Liver (tissue), 2 donors: ENCODE data around the gene TAF4.
"Not testable (repeated sequence)": the region's sequence is repeated elsewhere in the genome, so short reads cannot be mapped to it uniquely, and the experiment has no call there.

ENCODE experiments used
- NR2F2 ChIP-seq: IDR thresholded peaks from 2 replicates; pipeline ENCODE4 v1.6.1; 2016; ENCODE audit warnings: antibody characterized with exemption
- RAD21 ChIP-seq, 2 donors: IDR thresholded peaks; 2 replicates each; pipeline ENCODE4 v1.6.1; 2016; ENCODE audit warnings: antibody characterized with exemption in 2 of 2, mild to moderate bottlenecking in 2 of 2
- TF ChIP-seq, protein P1 (sequence below): IDR thresholded peaks from 2 replicates; pipeline ENCODE4 v1.6.1; 2016; ENCODE audit warnings: antibody characterized with exemption, mild to moderate bottlenecking
- donor health status: healthy.

DNA sequence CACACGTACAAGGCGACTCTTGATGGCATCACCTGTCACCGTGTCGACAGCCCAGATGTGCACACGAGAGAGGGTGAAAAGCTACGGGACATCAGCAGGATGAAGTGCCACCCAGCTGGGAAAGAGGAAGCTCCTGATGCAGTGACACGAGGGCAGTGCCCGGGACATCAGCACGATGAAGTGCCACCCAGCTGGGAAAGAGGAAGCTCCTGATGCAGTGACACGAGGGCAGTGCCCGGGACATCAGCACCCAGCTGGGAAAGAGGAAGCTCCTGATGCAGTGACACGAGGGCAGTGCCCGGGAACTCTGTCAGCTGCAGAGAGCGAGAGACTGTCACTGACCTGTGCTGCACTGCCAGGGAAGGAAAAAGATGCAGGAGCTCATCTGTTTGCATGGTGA is 81.2 kb downstream of the TAF4 start:
- TF ChIP-seq, protein P1, sequence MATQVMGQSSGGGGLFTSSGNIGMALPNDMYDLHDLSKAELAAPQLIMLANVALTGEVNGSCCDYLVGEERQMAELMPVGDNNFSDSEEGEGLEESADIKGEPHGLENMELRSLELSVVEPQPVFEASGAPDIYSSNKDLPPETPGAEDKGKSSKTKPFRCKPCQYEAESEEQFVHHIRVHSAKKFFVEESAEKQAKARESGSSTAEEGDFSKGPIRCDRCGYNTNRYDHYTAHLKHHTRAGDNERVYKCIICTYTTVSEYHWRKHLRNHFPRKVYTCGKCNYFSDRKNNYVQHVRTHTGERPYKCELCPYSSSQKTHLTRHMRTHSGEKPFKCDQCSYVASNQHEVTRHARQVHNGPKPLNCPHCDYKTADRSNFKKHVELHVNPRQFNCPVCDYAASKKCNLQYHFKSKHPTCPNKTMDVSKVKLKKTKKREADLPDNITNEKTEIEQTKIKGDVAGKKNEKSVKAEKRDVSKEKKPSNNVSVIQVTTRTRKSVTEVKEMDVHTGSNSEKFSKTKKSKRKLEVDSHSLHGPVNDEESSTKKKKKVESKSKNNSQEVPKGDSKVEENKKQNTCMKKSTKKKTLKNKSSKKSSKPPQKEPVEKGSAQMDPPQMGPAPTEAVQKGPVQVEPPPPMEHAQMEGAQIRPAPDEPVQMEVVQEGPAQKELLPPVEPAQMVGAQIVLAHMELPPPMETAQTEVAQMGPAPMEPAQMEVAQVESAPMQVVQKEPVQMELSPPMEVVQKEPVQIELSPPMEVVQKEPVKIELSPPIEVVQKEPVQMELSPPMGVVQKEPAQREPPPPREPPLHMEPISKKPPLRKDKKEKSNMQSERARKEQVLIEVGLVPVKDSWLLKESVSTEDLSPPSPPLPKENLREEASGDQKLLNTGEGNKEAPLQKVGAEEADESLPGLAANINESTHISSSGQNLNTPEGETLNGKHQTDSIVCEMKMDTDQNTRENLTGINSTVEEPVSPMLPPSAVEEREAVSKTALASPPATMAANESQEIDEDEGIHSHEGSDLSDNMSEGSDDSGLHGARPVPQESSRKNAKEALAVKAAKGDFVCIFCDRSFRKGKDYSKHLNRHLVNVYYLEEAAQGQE: not testable (repeated sequence)
- not testable (repeated sequence) for TF ChIP-seq NR2F2; RAD21 (IDR thresholded peaks at IDR 0.05)
